H9 (cell line): ENCODE results near the gene SLC9A9. TPM values are rescaled to one million over a fixed set of nuclear protein-coding genes. Genes with fewer than 3 reads are reported as not detected.

Source experiments
- DNase-seq: peaks from one replicate; pipeline ENCODE4 v3.0.0-alpha.2; 2017
- H2AFZ ChIP-seq: one replicate; pipeline ENCODE4 v1.6.1; 2013; ENCODE audit warnings: mild to moderate bottlenecking, low read length, control low read depth, moderate library complexity
- H2AK5ac ChIP-seq: 2 replicates; pipeline ENCODE4 v1.6.1; 2013; ENCODE audit warnings: low read length, control low read depth, mixed read lengths; ENCODE audit not compliant: insufficient read length
- H2BK120ac ChIP-seq: one replicate; pipeline ENCODE4 v1.6.1; 2013; ENCODE audit warnings: low read depth, mild to moderate bottlenecking, low read length, control low read depth, inconsistent platforms; ENCODE audit not compliant: poor library complexity, severe bottlenecking
- H2BK12ac ChIP-seq: 2 replicates; pipeline ENCODE4 v1.6.1; 2013; ENCODE audit warnings: low read length, control low read depth, mixed read lengths, low read depth; ENCODE audit not compliant: insufficient read length
- H2BK15ac ChIP-seq: 2 replicates; pipeline ENCODE4 v1.6.1; 2013; ENCODE audit warnings: low read depth, low read length, control low read depth
- H2BK20ac ChIP-seq: one replicate; pipeline ENCODE4 v1.6.1; 2013; ENCODE audit warnings: low read depth, mild to moderate bottlenecking, low read length, control low read depth, inconsistent platforms; ENCODE audit not compliant: poor library complexity, severe bottlenecking
- H2BK5ac ChIP-seq: 2 replicates; pipeline ENCODE4 v1.6.1; 2013; ENCODE audit warnings: low read length, control low read depth, mixed read lengths; ENCODE audit not compliant: insufficient read length
- H3K14ac ChIP-seq: 2 replicates; pipeline ENCODE4 v1.6.1; 2013; ENCODE audit warnings: low read length, control low read depth; ENCODE audit not compliant: insufficient read depth
- H3K18ac ChIP-seq: 2 replicates; pipeline ENCODE4 v1.6.1; 2013; ENCODE audit warnings: low read depth, mild to moderate bottlenecking, mixed read lengths, low read length, control low read depth; ENCODE audit not compliant: insufficient read length
- H3K23ac ChIP-seq: 2 replicates; pipeline ENCODE4 v1.6.1; 2013; ENCODE audit warnings: low read length, control low read depth, mixed read lengths, low read depth; ENCODE audit not compliant: insufficient read length
- H3K23me2 ChIP-seq: 2 replicates; pipeline ENCODE4 v1.6.1; 2013; ENCODE audit warnings: low read depth, mild to moderate bottlenecking, mixed read lengths, low read length, control low read depth; ENCODE audit not compliant: insufficient read length, poor library complexity, severe bottlenecking
- H3K27ac ChIP-seq: 2 replicates; pipeline ENCODE4 v1.5.1; 2013; ENCODE audit warnings: low read length, control low read depth, mixed read lengths, low read depth; ENCODE audit not compliant: insufficient read length
- H3K27me3 ChIP-seq: 2 replicates; pipeline ENCODE4 v1.6.1; 2013; ENCODE audit warnings: low read length, control low read depth, inconsistent platforms; ENCODE audit not compliant: insufficient read depth
- H3K4ac ChIP-seq: 2 replicates; pipeline ENCODE4 v1.6.1; 2013; ENCODE audit warnings: low read depth, mild to moderate bottlenecking, control low read depth, inconsistent platforms, low read length, moderate library complexity
- H3K4me1 ChIP-seq: 2 replicates; pipeline ENCODE4 v1.6.1; 2013; ENCODE audit warnings: low read length, control low read depth, inconsistent platforms; ENCODE audit not compliant: insufficient read depth
- H3K4me2 ChIP-seq: 2 replicates; pipeline ENCODE4 v1.6.1; 2013; ENCODE audit warnings: low read length, control low read depth, mixed read lengths; ENCODE audit not compliant: insufficient read length, insufficient read depth
- H3K56ac ChIP-seq: 2 replicates; pipeline ENCODE4 v1.6.1; 2013; ENCODE audit warnings: low read depth, mild to moderate bottlenecking, mixed read lengths, low read length, control low read depth; ENCODE audit not compliant: insufficient read length
- H3K79me1 ChIP-seq: 2 replicates; pipeline ENCODE4 v1.6.1; 2013; ENCODE audit warnings: low read depth, mild to moderate bottlenecking, moderate library complexity, low read length, control low read depth, inconsistent platforms; ENCODE audit not compliant: insufficient read depth, poor library complexity, severe bottlenecking
- H3K79me2 ChIP-seq: 2 replicates; pipeline ENCODE4 v1.6.1; 2013; ENCODE audit warnings: low read length, control low read depth, inconsistent platforms; ENCODE audit not compliant: insufficient read depth
- H3K9ac ChIP-seq: 2 replicates; pipeline ENCODE4 v1.6.1; 2013; ENCODE audit warnings: low read length, control low read depth, mixed read lengths; ENCODE audit not compliant: insufficient read length; ENCODE audit errors: extremely low read depth
- H3K9me3 ChIP-seq: one replicate; pipeline ENCODE4 v1.6.1; 2013; ENCODE audit warnings: low read depth, low read length, inconsistent platforms; ENCODE audit not compliant: control insufficient read depth
- H3T11ph ChIP-seq: one replicate; pipeline ENCODE4 v1.6.1; 2013; ENCODE audit warnings: mild to moderate bottlenecking, low read length, control low read depth, inconsistent platforms
- H4K20me1 ChIP-seq: one replicate; pipeline ENCODE4 v1.6.1; 2013; ENCODE audit not compliant: control insufficient read depth, insufficient read length, insufficient read depth
- H4K5ac ChIP-seq: 2 replicates; pipeline ENCODE4 v1.6.1; 2013; ENCODE audit warnings: low read depth, mild to moderate bottlenecking, mixed read lengths, low read length, control low read depth; ENCODE audit not compliant: insufficient read length
- H4K8ac ChIP-seq: replicated peaks from 2 replicates; pipeline ENCODE4 v1.6.1; 2013; ENCODE audit warnings: low read length, control low read depth, mixed read lengths, low read depth; ENCODE audit not compliant: insufficient read length
- H4K91ac ChIP-seq: 2 replicates; pipeline ENCODE4 v1.6.1; 2013; ENCODE audit warnings: low read depth, mild to moderate bottlenecking, moderate library complexity, mixed read lengths, low read length, control low read depth; ENCODE audit not compliant: insufficient read length
- H3K27ac Mint-ChIP-seq, 3 experiments: 2 replicates in 2 of 3; 3 replicates in 1 of 3; pipeline ENCODE4 v1.8.0; 2020 to 2021; ENCODE audit warnings: mixed read lengths in 3 of 3, mild to moderate bottlenecking in 1 of 3, moderate library complexity in 1 of 3
- H3K27me3 Mint-ChIP-seq: 2 replicates; pipeline ENCODE4 v1.8.0; 2021; ENCODE audit warnings: low read depth, mild to moderate bottlenecking, moderate library complexity, mixed read lengths
- H3K36me3 Mint-ChIP-seq, 3 experiments: 2 replicates in 2 of 3; 3 replicates in 1 of 3; pipeline ENCODE4 v1.8.0; 2020 to 2021; ENCODE audit warnings: low read depth in 3 of 3, mixed read lengths in 3 of 3; ENCODE audit not compliant: insufficient read depth in 1 of 3
- H3K4me1 Mint-ChIP-seq, 2 experiments: 2 replicates each; pipeline ENCODE4 v1.8.0; 2020; ENCODE audit warnings: mixed read lengths in 2 of 2
- H3K4me3 Mint-ChIP-seq, 2 experiments: 2 replicates in 1 of 2; 3 replicates in 1 of 2; pipeline ENCODE4 v1.8.0; 2020 to 2021; ENCODE audit warnings: mild to moderate bottlenecking in 2 of 2, mixed read lengths in 2 of 2, moderate library complexity in 1 of 2
- H3K9me3 Mint-ChIP-seq, 2 experiments: 2 replicates in 1 of 2; 3 replicates in 1 of 2; pipeline ENCODE4 v1.8.0; 2020; ENCODE audit warnings: mild to moderate bottlenecking in 2 of 2, mixed read lengths in 2 of 2, moderate library complexity in 1 of 2
- CTCF ChIP-seq: fragments of 200-600 bp; sonication (generic); conservative IDR thresholded peaks from 3 replicates; pipeline ENCODE4 v1.8.0; 2021; ENCODE audit warnings: antibody characterized with exemption, mild to moderate bottlenecking
- WGBS: extraction: QIAGEN DNeasy Blood & Tissue Kit; methylation state at CpG from one replicate; pipeline ENCODE4 v1.1.7; 2013; ENCODE audit warnings: missing lambda C conversion rate, low lambda C conversion rate, mixed read lengths; ENCODE audit not compliant: insufficient read length; ENCODE audit errors: extremely low coverage; 5-methylcytosine and 5-hydroxymethylcytosine counted together
- total RNA-seq: library from RNA; stranded (reverse); gene quantifications from 2 replicates; pipeline ENCODE4 v1.2.1, GENCODE V29; 2021

SLC9A9 gene
- total RNA-seq, 1 experiment from 2014 or later, result 0.35 TPM

GRCh38 chr3:143627336-143627735, 220.9 kb downstream of the SLC9A9 start:
- Mint-ChIP-seq H3K4me3 (no peak overlapping the region), H3K36me3 (no peaks in the 10 kb centered on the region), H3K27me3 (no peaks in the 10 kb centered on the region; the same call in 1 of the 2 replicates), H3K4me1 (no peaks in the 10 kb centered on the region), H3K9me3 (peaks cover 5% of the 10 kb centered on the region in 2 experiments; a peak in 2 of 5 replicates), H3K27ac (no peak overlapping the region)
- no peaks in the 10 kb centered on the region for H3K79me2 ChIP-seq
- no peak overlapping the region for H2AK5ac ChIP-seq
- no peak for TF ChIP-seq CTCF
- no peak overlapping the region for H2BK120ac ChIP-seq
- H3K4ac ChIP-seq, result no peak overlapping the region
- H3K4me2 ChIP-seq, result no peak overlapping the region
- H2BK15ac ChIP-seq, result no peak overlapping the region
- no peak overlapping the region for H4K5ac ChIP-seq
- H3K56ac ChIP-seq, result no peak overlapping the region
- no peak overlapping the region for H3T11ph ChIP-seq
- no peak overlapping the region for H2BK12ac ChIP-seq
- no peak overlapping the region for H2BK20ac ChIP-seq
- H3K18ac ChIP-seq, result no peak overlapping the region
- no peak overlapping the region for H2AFZ ChIP-seq
- no CpG with 5 or more reads among the region's 5 CpGs for WGBS
- no peak overlapping the region for H3K14ac ChIP-seq
- no peaks in the 10 kb centered on the region for H3K4me1 ChIP-seq
- no peak overlapping the region for H4K91ac ChIP-seq
- H3K79me1 ChIP-seq, result no peaks in the 10 kb centered on the region
- no peaks in the 10 kb centered on the region for H3K9me3 ChIP-seq
- no peaks in the 10 kb centered on the region for H4K20me1 ChIP-seq
- no peak overlapping the region for H3K9ac ChIP-seq
- no peak for DNase-seq
- no peaks in the 10 kb centered on the region for H3K27me3 ChIP-seq
- H4K8ac ChIP-seq, result no peak overlapping the region
- H2BK5ac ChIP-seq, result no peak overlapping the region
- no peaks in the 10 kb centered on the region for H3K23me2 ChIP-seq
- no peak overlapping the region for H3K27ac ChIP-seq
- H3K23ac ChIP-seq, result no peak overlapping the region
